ENCODE measurements around the gene SART1.
"Not testable (repeated sequence)": the region's sequence is repeated elsewhere in the genome, so short reads cannot be mapped to it uniquely, and the experiment has no call there.

Gene SART1

DNA sequence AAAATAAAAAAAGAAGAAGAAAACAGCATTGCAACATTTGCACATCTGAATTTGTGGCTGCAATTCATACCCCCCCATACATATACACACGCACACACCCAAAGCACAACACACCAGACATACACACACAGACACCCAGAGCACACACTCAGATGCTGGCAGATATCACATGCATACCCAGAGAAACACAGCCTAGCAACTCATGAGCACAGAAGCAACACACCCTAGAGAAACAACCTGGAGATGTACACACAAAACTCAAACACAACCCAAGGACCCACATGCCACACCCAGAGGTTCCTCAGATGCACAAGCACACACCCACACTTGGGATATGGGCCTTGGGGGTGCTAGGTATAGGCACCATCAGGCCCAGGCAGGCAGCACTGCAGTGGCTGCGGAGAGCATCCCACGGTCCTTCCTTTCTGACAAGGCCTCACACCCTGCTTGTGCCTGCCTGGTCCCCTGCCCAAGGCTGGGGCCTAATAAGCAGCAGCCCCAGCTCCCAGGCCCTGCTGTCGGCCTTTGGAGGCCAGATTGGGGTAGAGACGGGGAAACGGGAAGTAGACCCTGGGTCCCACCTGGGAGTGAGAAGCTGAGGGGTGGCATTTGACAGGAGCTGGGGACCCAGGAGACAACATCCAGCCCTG is 53.4 kb downstream of the SART1 start:
- no peak for DNase-seq (ENCODE audit: insufficient read length, low spot score)
- FAIRE-seq, result no peak

DNA sequence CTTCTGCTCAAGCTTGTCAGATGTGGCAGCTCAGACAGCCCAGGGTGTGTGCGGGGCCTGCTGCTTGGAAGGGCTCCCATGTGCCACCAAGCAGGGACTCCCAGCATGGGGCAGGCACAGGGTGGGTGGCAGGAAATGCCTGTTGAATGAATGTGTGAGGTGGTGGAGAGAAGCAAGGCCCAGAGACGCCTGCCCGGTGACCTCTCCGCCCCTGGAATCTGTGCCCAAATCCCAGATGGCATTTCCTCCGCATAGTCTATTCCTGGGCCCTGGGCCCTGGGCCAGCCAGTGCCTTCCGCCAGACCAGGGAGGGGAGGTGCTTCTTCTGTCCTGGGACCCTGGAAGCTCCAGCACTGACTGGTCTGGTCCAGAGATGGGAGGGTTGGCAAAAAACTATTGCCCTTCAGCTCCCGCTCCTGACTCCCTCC is 53.9 kb downstream of the SART1 start:
- DNase-seq (ENCODE audit: insufficient read length, low spot score), result peak; percentile 83
- peak; percentile 99 for FAIRE-seq

DNA sequence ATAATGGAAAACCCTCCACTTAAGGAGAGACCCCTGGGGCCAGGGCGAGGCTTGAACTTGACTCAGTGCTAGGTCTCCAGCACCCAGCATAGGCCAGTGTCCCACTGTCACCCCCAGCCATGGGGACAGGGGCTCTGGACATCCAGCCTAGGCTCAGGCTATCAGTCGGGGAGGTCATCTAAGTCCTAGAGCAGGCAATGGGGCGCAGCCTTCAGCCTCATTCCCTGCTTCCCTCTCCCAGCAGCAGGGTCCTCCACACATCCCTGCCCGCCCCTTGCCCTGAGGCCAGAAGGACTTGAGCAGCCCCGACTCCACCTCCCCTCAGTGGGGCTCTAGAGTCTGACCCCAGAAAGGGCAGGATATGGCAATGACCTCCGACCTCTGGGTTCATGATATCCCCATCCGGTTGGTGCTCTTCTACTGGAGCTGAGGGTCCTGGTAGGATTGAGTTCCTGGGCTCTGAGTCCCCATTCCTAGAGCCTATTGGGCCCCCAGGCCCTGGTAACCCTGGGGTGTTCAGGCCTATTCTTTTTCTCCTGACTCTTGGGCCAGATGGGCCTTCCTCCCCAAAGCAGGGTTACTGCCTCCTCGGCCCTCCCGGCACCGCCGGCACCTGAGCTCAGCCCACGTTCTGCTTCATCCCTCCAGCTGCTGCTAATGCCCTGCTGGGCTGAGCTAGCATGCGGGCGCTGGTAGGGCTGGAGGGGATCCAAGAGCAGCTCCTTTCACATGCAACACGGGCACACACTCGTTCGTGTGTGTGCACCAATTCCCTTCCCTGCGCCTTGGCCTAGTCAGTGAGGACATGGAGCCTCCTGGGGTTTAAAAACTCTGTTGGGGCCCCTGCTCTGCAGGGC is 54.6 kb downstream of the SART1 start:
- FAIRE-seq (peak; percentile 38), DNase-seq (ENCODE audit: insufficient read length, low spot score) (no peak)

DNA sequence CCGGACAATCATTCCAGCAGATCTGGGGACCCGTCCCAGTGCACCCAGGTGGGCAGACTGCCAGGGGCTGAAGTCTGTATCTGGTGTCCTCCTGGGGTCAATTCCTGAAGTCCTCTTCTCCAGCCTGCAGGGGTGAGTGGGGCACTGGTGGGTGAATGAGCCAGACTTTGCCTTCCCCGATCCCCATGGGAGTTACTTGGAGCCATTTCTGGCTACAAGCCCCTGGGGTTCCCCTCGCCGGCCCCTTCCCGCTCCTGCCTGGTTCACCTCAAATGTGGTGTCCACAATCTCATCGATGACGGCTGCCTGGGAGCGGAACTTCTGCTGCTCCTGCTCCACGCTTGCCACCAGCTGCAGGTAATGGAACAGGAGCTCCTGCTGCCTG is 55.3 kb downstream of the SART1 start:
- no peak for DNase-seq (ENCODE audit: insufficient read length, low spot score)

DNA sequence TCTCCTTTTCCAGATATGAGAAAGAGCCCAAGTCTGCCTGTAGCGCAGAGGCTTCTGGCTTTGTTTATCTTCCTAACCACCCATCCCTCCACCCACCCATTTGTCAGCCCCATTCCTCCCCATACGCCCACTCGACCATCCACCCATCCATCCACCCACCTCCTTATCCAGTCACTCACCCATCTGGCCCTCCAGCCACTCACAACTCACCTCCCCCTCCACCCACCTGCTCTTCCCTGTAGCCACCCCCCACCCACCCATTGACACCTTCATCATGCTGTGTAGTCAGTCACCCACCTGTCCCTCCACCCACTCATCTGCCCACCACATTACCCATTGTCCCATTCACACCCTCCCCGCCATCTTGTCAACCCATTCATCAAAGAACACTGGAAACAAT is 55.8 kb downstream of the SART1 start:
- FAIRE-seq, result peak; percentile 79
- DNase-seq (ENCODE audit: insufficient read length, low spot score), result no peak

More for the DNA sequence above, 55.3 kb downstream of the SART1 start:
- FAIRE-seq, result no peak

DNA sequence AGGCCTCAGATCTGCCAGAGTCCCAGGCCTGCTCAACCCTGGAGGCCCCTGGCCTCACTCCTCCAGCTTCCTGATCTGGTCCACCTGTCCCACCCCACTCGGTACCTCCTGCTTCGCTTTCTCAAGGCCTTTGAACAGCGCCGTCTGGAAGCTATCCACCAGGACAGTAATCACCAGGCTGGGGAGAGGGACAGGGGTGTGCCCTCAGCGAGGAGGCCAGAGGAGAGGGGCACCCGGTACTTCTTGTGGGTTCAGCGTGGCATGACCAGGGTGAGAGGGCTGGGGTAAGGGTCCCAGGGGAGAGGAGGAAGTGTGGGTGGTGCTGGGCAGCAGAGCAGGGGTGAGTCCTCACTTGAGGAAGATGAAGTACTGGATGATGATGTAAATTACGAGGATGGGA is 58.7 kb downstream of the SART1 start:
- no peak for FAIRE-seq

DNA sequence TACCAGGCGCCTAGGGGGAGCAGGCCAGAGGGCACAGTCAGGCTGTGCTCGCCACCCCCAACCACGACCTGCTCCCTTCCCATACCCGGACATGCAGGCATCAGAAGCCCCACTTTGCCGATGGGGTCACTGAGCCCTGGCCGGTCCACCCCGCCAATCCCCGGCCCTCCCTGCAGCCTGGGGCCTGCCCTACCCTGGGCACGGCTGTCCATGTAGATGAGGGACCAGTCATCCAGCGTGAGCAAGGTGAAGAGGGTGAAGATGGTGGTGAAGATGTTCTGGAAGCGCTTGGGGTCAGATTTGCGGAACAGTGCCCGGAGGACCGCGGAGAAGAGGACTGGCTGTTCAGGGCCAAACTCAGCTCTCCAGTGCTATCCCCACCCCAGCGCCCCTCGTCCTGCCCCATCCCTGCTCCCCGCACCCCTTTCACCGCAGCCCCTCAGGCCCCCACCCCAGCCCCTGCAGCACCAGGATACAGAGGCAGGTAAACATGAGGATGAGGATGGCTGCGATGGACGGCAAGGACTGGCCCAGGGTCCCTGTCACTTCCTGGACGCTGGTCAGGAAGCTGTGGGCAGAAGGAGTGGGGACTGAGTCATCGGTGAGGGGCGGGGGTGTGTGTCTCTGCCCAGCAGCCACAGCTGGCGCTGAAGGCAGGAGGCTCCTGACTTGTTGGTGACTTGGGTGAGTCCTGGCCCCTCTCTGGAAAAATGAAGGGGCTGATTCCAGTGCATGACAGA is 59.3 kb downstream of the SART1 start:
- DNase-seq (ENCODE audit: insufficient read length, low spot score) (peak; percentile 94), FAIRE-seq (peak; percentile 99)

More for the DNA sequence above, 58.7 kb downstream of the SART1 start:
- DNase-seq (ENCODE audit: insufficient read length, low spot score), result no peak

DNA sequence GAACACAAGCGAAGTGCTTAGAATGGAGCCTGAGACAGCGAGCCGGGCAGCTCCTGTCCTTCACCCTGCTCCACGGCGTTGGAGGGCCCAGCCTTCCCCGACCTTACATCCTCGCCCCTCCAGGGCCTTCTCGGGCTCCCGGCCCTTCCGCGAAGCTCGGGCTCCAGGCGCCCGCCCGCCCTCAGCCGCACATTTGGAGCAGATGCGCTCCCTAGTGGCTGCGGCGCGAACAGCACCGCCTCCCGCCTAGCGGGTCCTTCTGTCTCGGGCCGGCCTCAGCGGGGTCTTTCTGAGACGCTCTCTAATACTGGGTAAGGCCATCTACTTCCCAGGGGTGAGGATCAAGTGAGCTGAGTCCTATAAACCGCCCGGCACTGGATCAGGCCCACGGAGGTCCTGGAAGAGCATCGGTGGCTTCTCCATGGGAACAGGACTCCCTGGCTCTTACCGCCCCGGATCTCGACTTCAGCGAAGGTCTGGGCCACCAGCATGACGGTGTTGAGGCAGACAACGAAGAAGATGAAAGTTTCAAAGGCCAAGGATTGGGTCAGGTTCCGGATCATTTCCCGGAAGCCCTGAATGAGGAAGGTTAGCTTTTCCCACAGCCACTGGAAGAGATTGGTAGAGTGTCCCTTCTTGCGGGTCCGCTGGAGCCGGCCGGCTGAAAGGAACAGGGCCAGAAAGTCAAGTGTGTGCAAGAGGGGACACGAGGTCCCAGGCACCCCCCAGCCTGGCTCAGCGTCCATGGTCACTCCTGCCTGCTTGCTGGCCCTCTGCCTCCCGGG is 61.1 kb downstream of the SART1 start:
- FAIRE-seq (peak; percentile 97), DNase-seq (ENCODE audit: insufficient read length, low spot score) (peak; percentile 94)

DNA sequence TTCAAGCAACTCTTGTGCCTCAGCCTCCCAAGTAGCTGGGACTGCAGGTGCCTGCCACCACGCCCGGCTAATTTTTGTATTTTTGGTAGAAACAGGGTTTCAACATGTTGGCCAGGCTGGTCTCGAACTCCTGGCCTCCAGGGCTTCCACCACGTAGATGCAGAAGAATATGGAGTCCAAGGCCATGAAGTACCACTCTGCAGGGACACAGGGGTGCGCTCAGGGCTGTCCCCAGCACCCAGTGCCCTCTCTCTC is 61.6 kb downstream of the SART1 start:
- not testable (repeated sequence) for DNase-seq (ENCODE audit: insufficient read length, low spot score); FAIRE-seq

DNA sequence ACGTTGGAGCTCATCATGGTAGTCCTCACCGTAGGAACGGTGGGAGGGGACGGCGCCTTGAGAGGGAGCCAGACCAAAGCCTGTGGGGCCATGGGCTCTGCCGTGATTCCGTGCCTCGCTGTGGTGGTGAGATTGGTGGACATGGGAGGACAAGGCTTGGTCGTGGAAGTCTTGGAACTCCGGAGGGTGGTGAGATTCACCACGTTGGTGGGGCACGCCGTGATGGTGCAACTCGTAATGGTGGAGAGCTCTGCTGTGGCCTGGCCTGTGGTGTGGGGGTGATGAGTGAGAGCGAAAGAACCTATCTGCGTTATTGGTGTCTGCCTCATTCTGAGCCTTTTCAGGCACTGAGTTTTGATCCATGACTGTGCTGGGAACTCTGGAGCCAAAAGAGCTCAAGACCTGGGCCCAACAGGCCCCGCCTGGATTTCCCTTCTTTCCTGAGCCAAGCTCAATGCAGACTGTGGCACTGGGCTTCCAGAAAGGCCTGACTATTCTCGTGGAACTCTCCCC is 64.5 kb downstream of the SART1 start, which contains the start of gene CATSPER1:
CATSPER1 (minus strand) TSS at position 463 of the 513 bp plus-strand sequence; CDS start at position 363, 100 bp downstream.
- FAIRE-seq (peak; percentile 86), DNase-seq (ENCODE audit: insufficient read length, low spot score) (no peak)
